Suppressor macrophage treated with lipopolysaccharide for 1 hour (primary cell): Measurements from ENCODE around the gene ATXN2.
"Not testable (repeated sequence)": the region's sequence is repeated elsewhere in the genome, so short reads cannot be mapped to it uniquely, and the experiment has no call there.

Experiments used
- DNase-seq, 3 donors: peaks; one replicate each; pipeline ENCODE4 v3.0.0-alpha.2; 2020 to 2022

The ATXN2 gene

DNA sequence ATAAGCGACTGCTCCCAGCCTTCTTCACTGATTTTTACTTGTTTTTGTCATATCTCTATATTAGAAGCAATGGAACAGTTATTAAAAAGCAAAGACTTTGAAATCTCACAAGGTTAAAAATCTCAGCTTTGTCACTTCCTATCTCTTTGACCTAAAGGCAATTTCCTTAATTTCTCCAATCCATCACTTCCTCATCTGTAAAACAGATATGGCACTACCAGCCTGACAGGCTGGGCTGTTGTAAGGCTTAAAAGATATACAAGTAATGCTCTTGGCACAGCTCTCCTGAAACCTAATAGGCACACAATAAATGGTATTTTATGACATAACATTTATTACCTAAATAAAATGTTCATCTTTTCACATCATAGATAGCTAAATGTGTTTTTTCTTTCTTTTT lies 25.6 kb downstream of the ATXN2 start:
- peak; percentile 23 to 34 (median 32) for DNase-seq

DNA sequence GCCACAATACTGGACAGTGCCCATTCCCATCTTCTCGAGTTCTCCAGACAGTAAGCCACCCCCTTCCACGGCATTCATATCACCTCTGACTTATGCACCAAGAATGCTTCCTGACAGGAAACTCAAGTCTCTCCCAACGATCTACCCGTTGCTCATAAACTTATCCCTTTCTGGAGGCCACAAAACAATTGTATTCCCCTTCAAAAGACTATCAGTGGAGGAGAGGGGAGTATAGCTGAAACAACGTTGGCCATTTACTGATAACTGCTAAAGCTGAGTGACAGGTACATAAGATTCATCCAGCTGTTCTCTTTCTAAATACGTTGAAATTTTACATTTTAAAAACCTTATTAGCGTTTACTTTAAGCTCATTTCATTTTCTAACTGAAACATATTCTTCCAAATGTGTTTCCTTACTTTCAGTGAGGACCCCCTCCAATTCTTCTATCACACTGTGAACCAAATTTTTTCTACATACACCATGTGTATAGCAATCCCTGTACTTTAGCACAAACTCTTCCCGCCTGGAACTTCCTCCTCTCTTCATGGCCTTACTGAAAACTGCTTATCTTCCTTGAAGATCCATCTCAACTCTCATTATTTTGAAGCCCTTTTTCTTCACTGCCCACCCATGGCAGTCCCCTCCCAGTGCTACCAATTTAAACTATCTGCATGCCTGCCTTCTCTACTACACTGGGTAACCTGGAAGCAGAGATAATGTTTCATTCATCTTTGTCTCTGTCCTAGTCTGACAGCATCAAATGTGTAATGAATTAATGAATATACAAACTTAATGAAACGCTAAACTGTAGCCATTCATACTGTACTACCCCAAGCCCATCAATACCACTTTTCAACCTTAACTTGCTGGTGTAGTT lies 28.8 kb downstream of the ATXN2 start:
- DNase-seq: no peak

DNA sequence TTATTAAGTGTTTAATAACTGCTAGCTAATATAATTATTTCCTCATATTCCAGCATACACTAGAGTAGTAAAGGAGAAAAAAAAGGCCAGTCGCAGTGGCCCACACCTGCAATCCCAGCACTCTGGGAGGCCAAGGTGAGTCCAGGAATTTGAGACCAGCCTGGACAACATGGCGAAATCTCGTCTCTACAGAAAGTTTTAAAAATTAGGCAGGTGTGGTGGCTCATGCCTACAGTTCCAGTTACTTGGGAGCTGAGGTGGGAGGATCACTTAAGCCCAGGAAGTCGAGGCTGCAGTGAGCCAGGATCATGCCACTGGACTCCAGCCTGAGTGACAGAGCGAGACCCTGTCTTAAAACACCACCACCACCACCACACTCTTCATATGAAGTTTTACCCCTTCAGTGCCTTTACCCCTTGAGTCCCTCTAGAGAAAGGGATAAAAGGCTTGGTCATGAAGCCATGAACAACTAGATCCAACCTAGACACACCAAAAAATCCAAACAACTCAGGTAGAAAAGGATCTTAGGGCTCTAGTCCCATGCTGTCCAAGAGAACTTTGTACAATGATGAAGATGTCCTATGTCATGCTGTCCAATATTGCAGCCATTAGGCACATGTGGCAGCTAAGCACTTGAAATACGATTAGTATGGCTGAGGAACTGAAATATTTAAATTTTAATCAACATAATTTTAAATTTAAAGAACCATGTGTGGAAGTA lies 29.6 kb downstream of the ATXN2 start:
- DNase-seq: no peak

DNA sequence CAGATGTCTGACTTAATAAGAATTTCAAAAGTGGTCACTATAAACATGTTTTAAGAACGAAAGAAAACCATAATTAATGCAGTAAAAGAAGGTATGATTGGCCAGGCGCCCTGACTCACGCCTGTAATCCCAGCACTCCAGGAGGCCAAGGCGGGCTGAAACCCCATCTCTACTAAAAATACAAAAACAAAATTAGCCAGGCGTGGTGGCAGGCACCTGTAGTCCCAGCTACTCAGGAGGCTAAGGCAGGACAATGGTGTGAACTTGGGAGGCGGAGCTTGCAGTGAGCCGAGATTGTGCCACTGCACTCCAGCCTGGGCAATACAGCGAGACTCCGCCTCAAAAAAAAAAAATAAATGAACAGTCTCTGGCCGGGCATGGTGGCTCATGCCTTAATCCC lies 38.3 kb downstream of the ATXN2 start:
- not testable (repeated sequence) for DNase-seq

DNA sequence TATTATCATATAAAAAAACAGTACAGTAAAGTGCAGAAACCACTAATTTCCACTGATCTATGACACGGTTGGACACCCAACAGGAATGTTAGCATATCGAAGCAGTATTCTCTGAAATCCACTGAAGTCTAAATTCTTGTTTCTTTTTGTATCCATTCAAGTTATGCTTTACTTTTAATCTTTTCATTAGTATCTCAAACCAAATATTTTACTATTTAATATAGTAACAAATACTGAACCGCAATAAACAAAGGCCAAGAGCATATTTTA lies 41.1 kb downstream of the ATXN2 start:
- DNase-seq: no peak

DNA sequence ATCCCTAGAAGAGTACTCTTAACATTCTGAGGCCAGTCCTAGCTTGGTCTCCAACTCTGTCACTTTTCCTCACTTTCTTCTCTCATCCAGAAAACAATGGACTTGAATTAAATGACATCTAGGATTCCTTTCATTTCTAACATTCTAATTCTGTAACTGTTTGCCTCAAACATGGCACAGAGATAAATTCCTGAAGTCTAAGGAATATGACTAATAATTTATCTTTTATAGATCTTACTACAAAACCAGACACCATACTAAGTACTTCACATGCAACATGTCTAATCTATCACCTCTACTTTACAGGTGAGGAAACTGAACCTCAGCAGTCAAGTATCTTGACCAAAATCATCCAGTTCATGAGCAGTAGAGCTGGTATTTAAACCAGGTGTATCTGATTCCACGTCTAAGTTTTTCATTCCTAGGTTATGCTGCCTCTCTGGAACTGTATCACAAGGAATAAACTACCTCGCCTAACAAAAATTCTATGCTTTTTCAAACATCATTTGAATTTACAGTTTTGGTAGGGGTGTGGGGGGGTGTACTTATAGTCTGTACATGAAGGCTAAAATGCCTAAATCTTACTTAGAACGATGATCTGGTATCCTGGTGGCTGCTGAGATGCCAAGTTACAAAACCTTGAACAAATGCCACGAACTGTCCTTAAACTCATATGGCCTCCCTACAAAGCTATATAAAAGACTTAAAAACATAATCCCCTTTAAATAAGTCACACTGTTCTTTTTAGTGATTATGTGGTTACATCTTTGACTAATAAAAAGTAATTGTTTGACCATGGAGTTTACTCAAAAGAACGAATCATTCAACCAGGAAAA lies 41.6 kb downstream of the ATXN2 start:
- no peak for DNase-seq

DNA sequence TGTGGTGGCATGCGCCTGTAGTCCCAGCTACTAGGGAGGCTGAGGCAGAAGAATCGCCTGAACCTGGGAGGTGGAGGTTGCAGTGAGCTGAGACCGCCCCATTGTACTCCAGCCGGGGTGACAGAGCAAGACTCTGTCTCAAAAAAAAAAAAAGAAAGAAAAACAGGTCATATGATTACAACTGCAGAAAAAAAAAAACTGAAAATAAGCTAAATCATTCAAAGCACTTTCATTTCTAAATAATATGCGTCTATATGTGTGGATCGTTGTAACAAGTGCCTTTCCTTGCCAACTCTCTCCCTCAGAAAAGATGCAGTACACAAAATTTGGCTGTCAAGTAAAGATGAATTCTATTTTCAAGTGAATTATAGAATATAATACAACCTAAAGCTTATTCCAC lies 42.4 kb downstream of the ATXN2 start:
- DNase-seq: no peak

DNA sequence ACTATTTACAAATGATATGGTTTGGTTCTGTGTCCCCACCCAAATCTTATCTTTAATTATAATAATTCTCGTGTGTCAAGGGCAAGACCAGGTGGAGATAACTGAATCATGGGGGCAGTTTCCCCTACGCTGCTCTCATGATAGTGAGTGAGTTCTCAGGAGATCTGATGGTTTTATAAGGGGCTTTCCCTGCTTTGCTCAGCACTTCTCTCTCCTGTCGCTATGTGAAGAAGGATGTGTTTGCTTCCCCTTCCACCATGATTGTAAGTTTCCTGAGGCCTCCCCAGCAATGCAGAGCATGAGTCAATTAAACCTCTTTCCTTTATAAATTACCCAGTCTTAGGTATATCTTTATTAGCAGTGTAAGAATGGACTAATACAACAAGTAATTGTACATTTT lies 43.8 kb downstream of the ATXN2 start:
- DNase-seq: not testable (repeated sequence)

DNA sequence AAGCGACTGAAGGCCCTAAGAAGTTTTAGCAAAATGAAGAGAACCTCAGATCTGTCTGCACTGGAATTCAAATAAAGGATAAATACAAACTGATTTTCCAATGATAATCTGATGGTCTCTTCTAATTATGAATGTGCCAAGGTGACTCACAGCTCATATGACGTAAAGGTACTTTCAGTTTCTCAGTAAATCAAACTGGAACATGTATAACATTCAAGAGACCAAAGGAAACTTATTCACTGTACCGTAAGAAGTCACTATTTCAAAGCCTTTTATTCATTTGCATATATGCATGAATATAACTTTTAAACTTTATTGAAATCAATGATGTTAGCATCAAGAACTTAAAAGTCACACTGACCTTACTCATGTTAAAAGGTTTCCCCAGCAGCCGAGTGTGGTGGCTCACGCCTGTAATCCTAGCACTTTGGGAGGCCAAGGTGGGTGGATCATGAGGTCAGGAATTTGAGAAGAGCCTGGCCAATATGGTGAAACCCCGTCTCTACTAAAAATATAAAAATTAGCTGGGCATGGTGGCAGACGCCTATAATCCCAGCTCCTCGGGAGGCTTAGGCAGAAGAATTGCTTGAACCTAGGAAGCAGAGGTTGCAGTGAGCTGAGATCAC lies 52.2 kb downstream of the ATXN2 start:
- peak in 2 of 3 donors; percentile 7 to 25 for DNase-seq

DNA sequence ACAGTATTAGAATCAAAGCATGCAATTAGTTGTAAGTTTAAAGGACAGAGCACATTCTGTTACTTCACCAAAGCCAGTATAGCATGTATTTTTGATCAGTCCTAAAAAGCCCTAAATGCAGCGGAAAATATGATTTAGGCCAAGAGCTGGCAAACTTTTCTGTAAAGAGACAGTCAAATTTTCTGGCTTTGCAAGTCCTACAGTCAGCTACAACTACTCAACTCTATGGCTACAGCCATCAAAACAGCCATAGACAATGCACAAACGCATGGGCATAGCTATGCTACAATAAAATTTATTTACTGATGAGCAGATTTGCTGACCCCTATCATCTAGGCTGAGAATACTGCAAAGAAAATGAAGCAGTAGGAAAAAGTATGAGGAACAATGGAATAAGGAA lies 52.9 kb downstream of the ATXN2 start:
- DNase-seq: no peak

DNA sequence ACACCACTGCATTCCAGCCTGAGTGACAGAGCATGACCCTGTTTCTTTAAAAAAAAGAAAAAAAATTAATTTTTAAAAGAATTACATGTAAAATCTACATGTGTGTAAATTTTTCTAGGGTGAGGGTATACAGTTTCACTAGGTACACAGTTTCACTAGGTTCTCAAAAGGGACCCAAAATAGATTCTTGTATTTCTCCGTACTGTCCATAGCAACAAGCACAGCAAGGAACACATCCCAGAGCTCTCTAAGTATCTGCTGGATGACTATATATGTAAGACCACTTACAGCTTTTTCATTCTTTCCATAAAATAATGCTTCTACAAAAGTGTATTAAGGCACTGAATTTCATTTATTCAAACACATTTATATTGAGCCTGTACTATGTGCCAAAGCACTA lies 55.1 kb downstream of the ATXN2 start:
- no peak for DNase-seq

DNA sequence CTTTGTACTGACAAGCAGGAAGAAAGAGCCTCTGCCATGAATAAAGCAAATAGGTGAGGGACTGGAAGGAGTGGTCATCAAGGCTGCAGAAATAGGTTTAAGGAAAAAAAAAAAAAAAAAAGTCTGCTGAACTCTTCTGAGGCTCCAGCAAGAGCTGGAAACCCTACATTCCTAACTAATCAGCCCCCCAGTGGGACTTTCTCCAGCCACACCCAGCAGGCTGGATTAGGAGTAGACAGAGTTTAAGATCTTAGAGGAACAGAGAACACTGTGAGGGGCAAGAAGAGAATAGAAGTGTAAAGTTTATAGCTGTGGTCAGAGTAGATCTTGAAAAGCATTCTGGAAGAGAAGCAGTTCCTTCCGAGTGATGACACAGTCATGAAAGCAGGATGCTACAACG lies 66.4 kb downstream of the ATXN2 start:
- no peak for DNase-seq

DNA sequence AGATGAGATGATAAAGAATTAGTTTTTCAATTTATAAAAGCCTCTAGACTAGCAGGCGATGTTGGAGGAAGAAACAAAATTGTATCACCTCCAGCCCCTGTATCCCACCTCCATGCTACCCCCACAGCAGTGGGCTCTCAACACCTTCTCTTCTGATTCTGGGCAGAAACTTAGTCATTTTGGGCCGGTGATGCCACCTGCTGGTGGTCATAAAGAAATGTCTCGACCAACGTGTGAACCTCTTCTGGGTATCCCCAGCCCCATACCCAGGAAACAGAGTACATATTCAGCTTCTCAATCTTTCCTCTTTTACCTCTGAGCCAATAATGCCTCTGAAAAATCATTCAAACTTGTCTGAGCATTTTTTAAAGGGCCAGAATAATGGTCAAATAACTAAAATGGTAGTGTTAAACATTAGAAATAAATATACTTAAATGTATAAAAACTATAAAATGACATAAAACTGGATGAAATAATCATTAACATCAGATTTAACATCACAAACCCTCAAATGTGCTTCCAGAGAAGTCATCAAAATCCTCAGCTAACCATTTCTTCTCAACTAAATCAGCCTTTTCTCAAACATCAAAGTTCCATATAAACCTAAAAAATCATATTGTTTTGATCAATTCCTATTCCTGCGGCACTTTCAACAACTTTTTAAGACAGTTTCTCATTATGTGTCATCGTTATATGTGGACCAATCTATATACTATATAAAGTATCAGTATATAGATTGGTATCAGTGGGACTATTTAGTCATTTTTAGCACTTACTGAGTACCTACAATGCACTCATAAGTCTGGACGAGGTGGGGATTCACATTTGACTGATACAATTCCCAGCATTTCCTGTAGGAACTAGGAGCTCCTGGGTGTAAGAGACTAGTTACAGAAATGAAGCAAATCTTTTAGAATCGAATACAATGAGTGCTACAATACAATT lies 69.4 kb downstream of the ATXN2 start:
- DNase-seq: peak; percentile 71 to 75 (median 71)

DNA sequence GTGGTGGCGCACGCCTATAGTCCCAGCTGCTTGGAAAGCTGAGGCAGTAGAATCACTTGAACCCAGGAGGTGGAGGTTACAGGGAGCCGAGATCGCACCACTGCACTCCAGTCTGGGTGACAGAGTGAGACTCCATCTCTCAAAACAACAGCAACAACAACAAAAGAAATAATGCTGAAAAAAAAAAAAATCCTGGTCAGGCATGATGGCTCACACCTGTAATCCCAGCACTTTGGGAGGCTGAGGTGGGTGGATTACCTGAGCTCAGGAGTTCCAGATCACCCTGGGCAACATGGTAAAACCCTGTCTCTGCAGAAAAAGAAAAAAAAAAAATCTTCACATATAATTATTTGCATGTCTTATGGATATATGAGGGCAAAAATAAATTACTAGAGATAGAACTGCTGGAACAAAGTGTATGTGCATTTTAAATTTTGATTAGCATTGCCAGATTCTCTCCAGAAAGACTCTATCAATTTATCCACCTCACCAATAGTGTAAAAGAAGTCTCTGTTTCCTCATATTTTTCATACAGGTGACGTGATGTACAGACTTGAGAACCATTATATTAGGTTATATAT lies 75.4 kb downstream of the ATXN2 start:
- no peak for DNase-seq

DNA sequence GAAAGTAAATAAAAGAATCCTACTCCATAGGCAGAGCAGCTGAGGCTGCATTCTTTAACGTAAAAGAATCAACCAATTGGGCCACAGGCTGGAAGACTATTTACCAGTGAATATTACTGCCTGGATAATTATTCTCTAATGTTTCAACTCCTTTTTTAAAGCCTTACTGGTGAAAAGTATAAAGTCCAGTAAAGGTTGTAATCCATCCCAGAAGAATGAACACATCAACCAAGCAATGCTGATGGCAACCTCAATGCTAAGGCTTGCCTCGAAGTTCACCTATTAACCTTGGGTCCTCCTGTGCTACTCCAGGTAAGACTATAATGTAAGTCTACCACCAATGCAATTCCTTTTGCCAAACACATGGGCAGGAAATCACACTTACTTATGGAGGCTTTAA lies 77.3 kb downstream of the ATXN2 start:
- no peak for DNase-seq

DNA sequence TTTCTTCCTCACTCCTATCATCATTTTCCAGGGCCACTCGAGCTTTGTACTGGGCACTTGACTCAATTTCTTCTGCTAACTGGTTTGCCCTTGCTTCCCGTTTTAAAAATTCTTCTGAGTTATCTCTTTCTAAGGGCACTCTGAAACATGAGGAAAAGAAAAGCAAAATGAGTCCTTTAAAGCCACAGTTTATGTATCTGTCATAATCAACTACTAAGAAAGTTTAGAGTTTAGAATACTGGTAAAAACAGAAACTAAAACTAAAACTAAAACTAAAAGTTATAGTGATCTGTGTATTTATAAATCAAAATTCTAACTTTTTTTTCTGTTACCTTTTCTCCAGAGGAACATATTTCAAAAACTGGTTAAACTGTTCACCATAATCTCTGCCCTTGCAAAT lies 79.2 kb downstream of the ATXN2 start:
- no peak for DNase-seq

DNA sequence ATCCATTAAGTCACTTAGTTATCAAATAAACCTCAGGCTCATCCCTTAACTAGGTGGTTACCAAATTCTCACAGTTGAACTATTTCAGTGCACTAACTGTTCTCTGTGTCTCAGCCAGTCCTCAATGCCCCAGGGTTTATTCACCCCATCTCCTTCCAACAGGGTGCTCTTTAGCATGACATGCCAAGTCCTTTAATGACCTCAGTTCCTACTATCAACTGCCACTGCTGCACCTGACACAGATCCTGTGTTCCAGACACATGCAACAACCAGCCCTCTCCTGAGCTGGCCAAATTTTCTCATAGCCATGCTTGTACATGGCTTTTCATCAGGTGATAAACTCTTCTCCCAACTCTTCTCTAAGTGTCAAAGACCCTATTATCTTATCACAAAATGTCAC lies 80.0 kb downstream of the ATXN2 start:
- no peak for DNase-seq

DNA sequence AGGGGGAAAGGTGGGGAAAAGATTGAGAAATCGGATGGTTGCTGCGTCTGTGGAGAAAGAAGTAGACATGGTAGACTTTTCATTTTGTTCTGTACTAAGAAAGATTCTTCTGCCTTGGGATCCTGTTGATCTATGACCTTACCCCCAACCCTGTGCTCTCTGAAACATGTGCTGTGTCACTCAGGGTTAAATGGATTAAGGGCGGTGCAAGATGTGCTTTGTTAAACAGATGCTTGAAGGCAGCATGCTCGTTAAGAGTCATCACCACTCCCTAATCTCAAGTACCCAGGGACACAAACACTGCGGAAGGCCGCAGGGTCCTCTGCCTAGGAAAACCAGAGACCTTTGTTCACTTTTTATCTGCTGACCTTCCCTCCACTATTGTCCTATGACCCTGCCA lies 91.4 kb downstream of the ATXN2 start:
- not testable (repeated sequence) for DNase-seq

DNA sequence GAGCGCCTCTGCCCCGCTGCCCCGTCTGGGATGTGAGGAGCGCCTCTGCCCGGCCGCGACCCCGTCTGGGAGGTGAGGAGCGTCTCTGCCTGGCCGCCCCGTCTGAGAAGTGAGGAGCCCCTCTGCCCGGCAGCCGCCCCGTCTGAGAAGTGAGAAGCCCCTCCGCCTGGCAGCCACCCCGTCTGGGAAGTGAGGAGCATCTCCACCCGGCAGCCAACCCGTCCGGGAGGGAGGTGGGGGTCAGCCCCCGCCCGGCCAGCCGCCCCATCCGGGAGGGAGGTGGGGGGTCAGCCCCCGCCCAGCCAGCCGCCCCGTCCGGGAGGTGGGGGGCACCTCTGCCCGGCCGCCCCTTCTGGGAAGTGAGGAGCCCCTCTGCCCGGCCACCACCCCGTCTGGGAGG lies 91.9 kb downstream of the ATXN2 start:
- not testable (repeated sequence) for DNase-seq

DNA sequence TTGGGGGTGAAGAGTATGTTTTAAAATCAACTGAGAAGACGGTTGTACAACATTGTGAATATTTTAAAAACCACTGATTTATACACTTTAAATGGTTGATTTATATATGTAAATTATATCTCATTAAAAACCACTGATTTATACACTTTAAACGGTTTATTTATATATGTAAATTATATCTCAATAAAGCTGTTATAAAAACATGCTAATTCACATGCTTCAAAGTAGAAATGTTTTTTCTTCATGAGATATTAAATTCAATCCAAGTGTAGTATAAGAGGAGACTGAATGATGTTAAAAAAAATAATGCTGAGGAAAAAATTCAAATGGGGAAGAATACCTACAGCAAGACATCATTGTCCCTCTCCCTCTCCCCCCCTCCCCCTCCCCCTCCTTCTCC lies 92.9 kb downstream of the ATXN2 start:
- no peak for DNase-seq

DNA sequence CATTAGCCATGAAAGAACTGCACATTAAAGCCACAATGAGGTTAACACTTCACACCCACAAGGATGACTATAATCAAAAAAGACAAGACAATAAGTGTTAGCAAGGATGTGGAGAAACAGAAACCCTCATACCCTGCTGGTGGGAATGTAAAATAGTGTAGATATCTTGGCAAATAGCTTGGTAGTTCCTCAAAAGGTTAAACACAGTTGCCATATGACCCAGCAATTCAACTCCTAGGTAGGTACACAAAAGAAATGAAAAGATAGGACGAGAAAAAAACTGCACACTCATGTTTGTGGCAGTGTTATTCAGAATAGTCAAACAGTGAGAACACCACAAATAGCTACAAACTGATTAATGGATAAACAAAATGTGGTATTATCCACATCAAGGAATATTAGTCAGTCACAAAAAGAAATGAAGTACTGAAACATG lies 93.5 kb downstream of the ATXN2 start:
- DNase-seq: no peak

DNA sequence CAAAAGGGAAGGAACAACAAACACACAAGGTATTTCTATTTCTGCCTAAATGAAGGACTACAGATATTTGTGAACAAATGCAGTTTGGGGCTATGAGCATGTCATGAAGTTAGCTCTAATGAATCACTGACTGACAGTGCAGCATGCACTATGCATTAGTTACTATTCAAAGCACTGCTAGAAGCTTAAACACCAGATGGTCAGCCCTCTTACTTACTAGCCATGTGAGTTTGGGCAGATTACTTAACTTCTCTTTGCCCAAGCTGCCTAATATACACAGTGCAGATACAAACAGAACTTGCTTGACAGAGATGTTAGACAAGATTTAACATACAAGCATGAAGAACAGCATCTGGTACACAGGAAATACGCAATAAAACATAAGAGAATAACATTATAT lies 96.0 kb downstream of the ATXN2 start:
- no peak for DNase-seq
